HG02798 (cell line): Measurements from ENCODE around the gene MLLT3.

Experiments
- ATAC-seq: cut with Tn5 transposase; IDR thresholded peaks from one replicate; pipeline ENCODE4 v1.9.1; 2021; ENCODE audit warnings: mild to moderate bottlenecking; ENCODE audit not compliant: unreplicated experiment, poor library complexity

MLLT3 gene

DNA sequence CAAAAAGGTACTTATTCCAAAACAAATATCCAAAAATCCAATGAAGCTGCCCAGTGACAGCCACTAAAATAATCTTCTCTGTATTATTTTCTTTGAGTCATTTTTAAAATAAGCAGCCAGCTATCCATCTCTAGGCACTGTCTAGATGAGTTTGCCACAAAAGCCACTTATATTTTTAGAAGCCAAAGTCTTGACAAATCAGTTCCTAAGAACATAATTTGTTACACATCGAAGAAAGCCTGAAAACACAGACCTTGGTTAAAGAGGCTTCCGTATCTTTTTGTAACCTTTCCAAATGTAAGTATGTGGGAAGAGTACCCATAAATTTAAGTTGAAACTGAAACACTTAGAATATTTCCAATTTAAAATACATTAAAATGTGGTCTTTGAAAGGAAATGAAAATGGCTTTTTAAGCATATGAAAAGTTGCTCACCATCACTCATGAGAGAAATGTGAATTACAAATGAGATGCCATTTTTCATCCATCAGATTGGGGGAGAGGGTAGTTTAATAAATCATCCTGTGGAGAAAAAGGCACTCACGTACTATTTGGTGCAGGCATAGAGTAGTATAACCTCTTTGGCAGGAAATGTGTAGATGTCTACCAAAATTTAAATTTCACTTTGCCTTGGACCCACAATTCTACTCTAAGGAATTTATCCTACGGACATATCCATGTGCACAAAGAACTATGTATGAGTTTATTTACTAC, 180.4 kb downstream of the MLLT3 start:
- peak; percentile 45 for ATAC-seq

DNA sequence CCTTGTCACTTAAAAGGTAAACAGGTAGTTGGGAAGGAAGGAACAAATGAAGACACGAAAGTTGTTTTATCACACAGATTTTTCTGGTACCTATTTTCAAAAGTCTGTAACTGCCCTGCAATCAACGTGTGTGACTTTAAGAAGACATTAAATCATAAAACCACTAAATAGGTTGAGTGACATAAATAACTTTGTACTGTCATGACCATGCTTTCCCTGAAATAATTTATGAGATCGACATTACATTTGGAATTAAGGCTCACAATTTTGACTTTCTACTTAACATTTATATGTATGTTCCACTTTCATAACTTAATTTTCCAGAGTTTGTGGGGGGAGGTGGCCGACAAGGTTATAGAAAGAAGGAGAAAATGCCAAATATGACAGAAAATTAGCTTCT, 181.1 kb downstream of the MLLT3 start:
- ATAC-seq: no peak

- ATAC-seq: no peak
Observed at GRCh38 chr9:20437476-20437875, 184.8 kb downstream of the MLLT3 start.

DNA sequence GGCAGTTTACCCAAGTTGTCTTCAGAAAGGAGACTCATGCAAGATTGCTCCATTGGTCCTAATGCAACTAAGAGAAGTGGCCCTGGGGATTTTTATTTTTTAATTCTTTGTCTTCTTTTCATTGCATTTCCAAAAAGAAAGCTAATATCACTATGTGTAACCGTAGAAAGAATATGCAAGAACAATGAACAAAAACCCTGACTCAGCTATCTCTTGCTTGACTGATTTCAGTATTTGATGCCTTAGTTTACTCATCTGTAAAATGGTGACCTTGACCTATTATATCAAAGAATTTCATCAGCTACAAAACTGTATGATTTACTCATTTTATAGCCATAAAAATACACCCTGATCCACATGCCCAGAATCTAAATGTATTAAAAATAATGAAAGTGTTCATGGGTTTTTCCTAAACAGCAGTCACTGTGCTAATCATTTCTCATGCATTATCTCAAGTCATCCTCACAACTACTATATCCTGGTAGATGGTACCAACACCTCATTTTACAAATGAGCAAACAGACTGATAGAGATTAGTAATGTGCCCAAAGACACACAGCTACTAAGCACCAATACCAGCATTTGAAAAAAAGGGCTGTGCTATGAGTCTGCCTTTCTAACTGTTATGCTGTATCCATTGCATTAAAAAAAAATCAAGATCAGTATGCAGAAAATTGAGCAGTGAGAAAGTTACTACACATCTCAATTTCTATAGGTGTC, 185.7 kb downstream of the MLLT3 start:
- no peak for ATAC-seq

- no peak for ATAC-seq
Observed at GRCh38 chr9:20428976-20429375, 193.3 kb downstream of the MLLT3 start.

- no peak for ATAC-seq
Observed at GRCh38 chr9:20427359-20427758, 194.9 kb downstream of the MLLT3 start.

GRCh38 chr9:20426019-20426418, 196.3 kb downstream of the MLLT3 start:
- ATAC-seq: peak; percentile 89

DNA sequence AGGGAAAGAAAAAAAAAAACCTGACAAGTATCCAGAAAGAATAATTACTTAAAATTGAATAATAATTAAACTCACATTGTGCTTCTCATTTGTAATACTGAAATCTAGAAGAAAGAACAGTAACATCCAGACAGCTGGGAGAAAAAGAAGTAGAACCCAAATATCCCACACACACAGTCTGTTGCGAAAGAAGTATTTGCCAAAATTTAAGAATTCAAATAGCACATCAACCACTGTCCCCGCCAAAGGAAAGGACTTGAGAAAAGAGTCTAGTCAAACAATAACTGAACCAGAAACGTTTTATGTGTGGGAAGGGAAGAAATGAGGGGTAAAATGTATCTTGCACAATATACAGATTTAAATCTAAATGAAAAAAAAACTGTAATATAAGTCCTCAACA, 202.8 kb downstream of the MLLT3 start:
- ATAC-seq: no peak

- ATAC-seq: no peak
Observed at GRCh38 chr9:20418485-20418884, 203.8 kb downstream of the MLLT3 start.

- peak; percentile 73 for ATAC-seq
Observed at GRCh38 chr9:20417373-20418080, 204.8 kb downstream of the MLLT3 start.

- ATAC-seq: no peak
Observed at GRCh38 chr9:20414150-20414549, 208.1 kb downstream of the MLLT3 start.

- no peak for ATAC-seq
Observed at GRCh38 chr9:20409321-20410092, 212.8 kb downstream of the MLLT3 start.

- no peak for ATAC-seq
Observed at GRCh38 chr9:20408513-20408912, 213.8 kb downstream of the MLLT3 start.

- no peak for ATAC-seq
Observed at GRCh38 chr9:20407013-20407412, 215.3 kb downstream of the MLLT3 start.

GRCh38 chr9:20406344-20406743, 216.0 kb downstream of the MLLT3 start:
- no peak for ATAC-seq

DNA sequence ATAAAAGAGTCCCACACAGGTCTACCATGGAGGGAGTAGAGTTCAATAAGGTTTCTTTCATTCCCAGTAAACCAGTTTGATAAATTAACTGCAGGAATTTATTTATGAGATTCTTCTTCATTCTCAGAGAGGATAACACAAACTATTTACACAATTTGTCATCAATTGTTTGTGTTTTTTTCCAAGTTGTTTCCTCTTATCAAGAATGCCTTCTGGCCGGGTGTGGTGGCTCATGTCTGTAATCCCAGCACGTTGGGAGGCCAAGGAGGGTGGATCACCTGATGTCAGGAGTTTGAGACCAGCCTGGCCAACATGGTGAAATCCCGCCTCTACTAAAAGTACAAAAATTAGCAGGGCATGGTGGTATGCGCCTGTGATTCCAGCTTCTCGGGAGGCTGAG, 216.7 kb downstream of the MLLT3 start:
- ATAC-seq: no peak

- ATAC-seq: no peak
Observed at GRCh38 chr9:20405078-20405477, 217.2 kb downstream of the MLLT3 start.

GRCh38 chr9:20404192-20404813, 218.0 kb downstream of the MLLT3 start:
- ATAC-seq: no peak

DNA sequence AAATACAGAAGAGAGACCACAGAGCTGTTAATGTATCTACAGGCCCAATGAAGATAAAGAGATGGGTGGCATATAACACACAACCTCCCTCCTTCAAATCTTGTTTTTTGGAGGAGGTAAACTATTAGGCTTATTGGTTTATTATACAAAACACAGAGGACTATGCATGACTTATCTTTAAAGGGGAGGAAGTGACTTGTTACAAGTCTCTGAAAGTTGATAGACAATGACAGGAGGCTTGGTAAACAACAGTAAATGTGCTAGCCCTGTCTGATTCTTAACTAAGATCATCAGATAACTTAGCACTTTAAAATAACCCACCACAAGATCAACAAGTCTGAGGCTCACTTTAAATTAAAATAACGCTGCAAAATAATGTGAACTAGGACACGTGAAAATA, 219.0 kb downstream of the MLLT3 start:
- ATAC-seq: no peak

- no peak for ATAC-seq
Observed at GRCh38 chr9:20402273-20402875, 219.9 kb downstream of the MLLT3 start.
